Mucosa of descending colon (tissue), 3 donors: ENCODE data around the gene TEAD4. TPM values are rescaled to one million over a fixed set of nuclear protein-coding genes. Genes with fewer than 3 reads are reported as not detected.
"Not testable (repeated sequence)": the region's sequence is repeated elsewhere in the genome, so short reads cannot be mapped to it uniquely, and the experiment has no call there.

Experiments
- ATAC-seq: fragments of 200-7000 bp; cut with Tn5 transposase; one replicate; pipeline ENCODE4 v1.9.1; 2020; ENCODE audit warnings: mild to moderate bottlenecking, moderate library complexity
- DNase-seq, 3 donors: peaks; one replicate each; pipeline ENCODE4 v3.0.0-alpha.2; 2020
- H3K36me3 ChIP-seq: fragments of 200-600 bp; one replicate; pipeline ENCODE4 v1.8.0; 2021; ENCODE audit warnings: low read depth, mild to moderate bottlenecking
- H3K4me1 ChIP-seq: fragments of 200-600 bp; one replicate; pipeline ENCODE4 v1.8.0; 2021; ENCODE audit warnings: low read depth, mild to moderate bottlenecking
- H3K4me3 ChIP-seq: fragments of 200-600 bp; one replicate; pipeline ENCODE4 v1.8.0; 2021; ENCODE audit warnings: mild to moderate bottlenecking
- H3K9me3 ChIP-seq: fragments of 200-600 bp; one replicate; pipeline ENCODE4 v1.8.0; 2021; ENCODE audit warnings: mild to moderate bottlenecking
- intact Hi-C, 2 donors: fragments of 100-400 bp; cut with DNase I in 1 of 2; cut with micrococcal nuclease in 1 of 2; formaldehyde crosslinking; loops; one replicate each; pipeline versions ENCODE4 v1.11.0 to v1.11.1; 2022; cut with DNase I, micrococcal nuclease
- total RNA-seq, 3 donors: library from RNA; stranded (reverse); fragmentation: NEBNext Ultra II Directional in 2 of 3; extraction: Animal tissue kit (Norgen Biotek cat#: 25700) in 2 of 3; gene quantifications; one replicate each; pipeline versions ENCODE4 v1.2.1 to v1.2.4, GENCODE V29; 2021 to 2023
- TF ChIP-seq, protein P1 (sequence below): fragments of 200-600 bp; IDR thresholded peaks from one replicate; pipeline ENCODE4 v1.8.0; 2022; ENCODE audit warnings: antibody characterized with exemption, mild to moderate bottlenecking
- donor health status: DM: no; HTN: no; CAD: no; lungs with moderate emphysema.
- donor health status: DM: no; HTN: no; CAD: no.
- donor health status: DM: no; HTN: yes; CAD: no.

Gene TEAD4
- total RNA-seq, 3 donors from 2014 or later: 4.6 to 11.3 (median 6.5) TPM

DNA sequence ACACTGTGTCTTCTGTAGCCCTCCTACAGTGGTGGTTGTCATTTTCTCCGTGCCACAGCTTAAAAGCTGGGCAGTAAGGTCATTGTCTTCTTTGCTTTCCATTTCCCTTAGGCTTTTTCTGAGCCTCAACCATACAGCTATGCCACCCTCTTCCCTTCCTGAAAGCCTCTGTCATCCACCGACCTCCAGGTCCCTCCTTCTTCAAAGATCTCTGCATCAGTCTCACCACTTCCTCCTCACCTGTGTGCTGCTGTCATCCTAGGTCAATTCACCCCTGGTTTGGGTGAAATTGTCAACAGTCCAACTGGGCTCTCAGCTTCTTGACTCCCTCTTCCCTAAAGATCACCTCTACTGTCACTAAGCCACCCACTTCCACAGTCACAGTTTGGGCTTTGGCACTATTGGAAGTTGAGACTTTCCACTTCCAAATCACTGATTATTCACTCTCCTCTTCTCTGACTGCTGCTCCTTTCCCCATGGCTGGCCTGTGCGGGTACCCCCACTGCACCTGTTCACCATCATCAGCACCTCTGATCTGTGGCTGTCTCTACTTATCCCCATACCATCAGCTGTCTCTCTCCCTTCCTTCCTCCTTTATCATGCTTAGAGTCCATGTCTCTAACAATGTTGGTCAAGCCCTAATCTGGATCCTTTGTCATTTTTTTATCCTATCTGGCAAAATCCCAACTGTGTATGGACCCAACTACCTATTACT is 102.5 kb downstream of the TEAD4 start:
- no peaks in the 10 kb centered on the region for H3K36me3 ChIP-seq
- H3K4me3 ChIP-seq: no peak overlapping the region
- H3K9me3 ChIP-seq: no peaks in the 10 kb centered on the region
- intact Hi-C loops: no loop called here
- DNase-seq (no peak), ATAC-seq (no peak)
- no peaks in the 10 kb centered on the region for H3K4me1 ChIP-seq
- TF ChIP-seq, protein P1, sequence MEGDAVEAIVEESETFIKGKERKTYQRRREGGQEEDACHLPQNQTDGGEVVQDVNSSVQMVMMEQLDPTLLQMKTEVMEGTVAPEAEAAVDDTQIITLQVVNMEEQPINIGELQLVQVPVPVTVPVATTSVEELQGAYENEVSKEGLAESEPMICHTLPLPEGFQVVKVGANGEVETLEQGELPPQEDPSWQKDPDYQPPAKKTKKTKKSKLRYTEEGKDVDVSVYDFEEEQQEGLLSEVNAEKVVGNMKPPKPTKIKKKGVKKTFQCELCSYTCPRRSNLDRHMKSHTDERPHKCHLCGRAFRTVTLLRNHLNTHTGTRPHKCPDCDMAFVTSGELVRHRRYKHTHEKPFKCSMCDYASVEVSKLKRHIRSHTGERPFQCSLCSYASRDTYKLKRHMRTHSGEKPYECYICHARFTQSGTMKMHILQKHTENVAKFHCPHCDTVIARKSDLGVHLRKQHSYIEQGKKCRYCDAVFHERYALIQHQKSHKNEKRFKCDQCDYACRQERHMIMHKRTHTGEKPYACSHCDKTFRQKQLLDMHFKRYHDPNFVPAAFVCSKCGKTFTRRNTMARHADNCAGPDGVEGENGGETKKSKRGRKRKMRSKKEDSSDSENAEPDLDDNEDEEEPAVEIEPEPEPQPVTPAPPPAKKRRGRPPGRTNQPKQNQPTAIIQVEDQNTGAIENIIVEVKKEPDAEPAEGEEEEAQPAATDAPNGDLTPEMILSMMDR: no peak

DNA sequence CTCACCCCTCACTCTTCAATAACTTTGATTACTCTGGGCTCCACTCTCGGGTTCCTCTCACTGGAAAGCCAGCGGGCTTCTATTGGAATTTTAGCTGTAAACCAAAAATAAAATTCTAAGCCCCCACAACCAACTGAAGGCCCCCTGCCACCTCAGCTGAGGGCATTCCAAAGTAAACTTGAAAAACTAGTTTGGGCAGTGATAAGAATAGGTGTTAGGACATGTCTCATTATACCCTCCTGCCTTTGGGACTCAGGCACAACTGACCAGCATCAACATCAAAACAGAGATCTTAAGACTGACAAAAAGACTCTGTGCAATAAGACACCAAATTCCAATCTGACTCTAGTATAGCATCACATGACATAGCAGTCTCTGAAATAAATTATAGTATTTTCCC is 106.1 kb downstream of the TEAD4 start:
- intact Hi-C loops: no loop called here
- DNase-seq (no peak), ATAC-seq (no peak)
- Histone ChIP-seq H3K4me1 (no peaks in the 10 kb centered on the region), H3K4me3 (no peak overlapping the region), H3K9me3 (no peaks in the 10 kb centered on the region), H3K36me3 (no peaks in the 10 kb centered on the region)
- TF ChIP-seq, protein P1: no peak

DNA sequence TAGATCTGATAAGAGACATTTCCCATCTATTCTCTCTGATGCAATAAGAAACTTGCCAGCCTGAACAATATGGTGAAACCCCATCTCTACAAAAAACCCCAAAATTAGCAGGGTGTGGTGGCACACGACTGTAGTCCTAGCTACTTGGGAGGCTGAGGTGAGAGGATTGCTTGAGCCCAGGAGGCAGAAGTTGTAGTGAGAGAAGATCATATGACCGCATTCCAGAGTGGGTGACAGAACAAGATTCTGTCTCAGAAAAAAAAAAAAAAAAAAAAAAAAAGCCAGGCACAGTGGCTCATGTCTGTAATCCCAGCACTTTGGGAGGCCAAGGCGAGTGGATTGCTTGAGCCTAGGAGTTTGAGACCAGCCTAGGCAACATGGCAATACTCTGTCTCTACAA is 106.6 kb downstream of the TEAD4 start:
- H3K4me3 ChIP-seq, ATAC-seq, DNase-seq, intact Hi-C loops, H3K4me1 ChIP-seq, H3K9me3 ChIP-seq, H3K36me3 ChIP-seq: not testable (repeated sequence)

DNA sequence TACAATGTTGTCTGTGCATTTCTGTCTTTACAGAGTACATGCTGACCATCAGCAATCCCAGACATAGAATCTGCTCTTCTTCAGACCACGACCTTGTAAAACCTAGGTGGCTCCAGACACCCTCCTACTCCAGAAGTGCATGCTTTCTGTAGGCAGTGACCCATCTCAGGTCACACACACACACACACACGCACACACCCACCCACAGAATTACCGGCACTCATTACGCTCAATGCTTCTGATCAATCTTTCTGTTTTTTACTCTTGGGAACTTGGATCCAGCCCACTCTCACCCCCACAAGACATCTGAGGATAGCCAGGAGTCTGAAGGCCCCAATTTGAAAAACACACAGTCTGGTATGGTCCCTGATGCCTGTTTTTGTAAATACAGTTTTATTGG is 110.5 kb downstream of the TEAD4 start:
- no peaks in the 10 kb centered on the region for H3K9me3 ChIP-seq
- intact Hi-C loops: no loop called here
- ATAC-seq (no peak), DNase-seq (no peak)
- no peak overlapping the region for H3K4me3 ChIP-seq
- no peaks in the 10 kb centered on the region for H3K36me3 ChIP-seq
- no peaks in the 10 kb centered on the region for H3K4me1 ChIP-seq
- TF ChIP-seq, protein P1: no peak

DNA sequence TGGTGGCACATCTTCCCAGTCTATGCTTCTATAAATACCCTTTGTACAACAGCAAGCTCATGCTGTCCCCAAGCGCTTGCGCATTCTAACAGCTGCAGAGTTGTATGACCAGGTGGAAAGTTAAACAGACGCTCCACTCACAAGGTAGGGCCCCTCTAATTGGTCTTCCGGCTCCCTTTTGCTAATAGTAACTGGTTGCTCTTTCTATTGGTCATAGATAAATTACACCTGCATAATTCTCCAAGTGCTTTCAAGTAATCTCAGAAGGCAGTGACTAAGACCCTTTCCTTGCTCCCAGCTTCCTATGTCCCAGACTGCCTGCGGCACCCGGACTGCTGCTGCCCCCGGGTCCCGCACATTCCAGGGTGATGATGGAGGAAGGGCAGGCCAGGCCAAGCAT is 111.9 kb downstream of the TEAD4 start:
- H3K4me1 ChIP-seq: no peaks in the 10 kb centered on the region
- ATAC-seq (no peak), DNase-seq (no peak)
- H3K36me3 ChIP-seq: no peaks in the 10 kb centered on the region
- intact Hi-C loops: no loop called here
- H3K9me3 ChIP-seq: no peaks in the 10 kb centered on the region
- H3K4me3 ChIP-seq: no peak overlapping the region
- TF ChIP-seq, protein P1: no peak

DNA sequence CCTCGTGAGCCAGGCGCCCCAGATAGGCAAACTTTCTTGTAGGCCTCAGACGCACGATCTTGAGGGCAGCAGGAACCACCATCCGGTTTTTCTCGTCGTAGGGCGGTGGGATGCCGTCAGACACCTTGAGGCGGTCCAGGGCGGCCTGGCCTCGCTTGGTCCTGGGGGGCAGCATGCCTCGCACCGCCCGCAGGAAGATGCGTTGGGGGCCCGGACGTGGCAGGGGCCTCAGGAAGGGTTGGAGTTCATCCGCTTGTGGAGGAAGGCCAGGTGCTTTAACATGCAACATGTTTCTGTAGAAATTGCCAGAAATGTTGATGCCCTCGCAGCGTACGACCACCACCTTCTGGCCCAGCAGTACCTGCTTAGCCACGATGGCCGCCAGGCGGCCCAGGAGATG is 112.5 kb downstream of the TEAD4 start:
- H3K9me3 ChIP-seq: no peaks in the 10 kb centered on the region
- H3K36me3 ChIP-seq: no peaks in the 10 kb centered on the region
- ATAC-seq: no peak
- no peaks in the 10 kb centered on the region for H3K4me1 ChIP-seq
- DNase-seq: no peak
- intact Hi-C loops: no loop called here
- H3K4me3 ChIP-seq: no peak overlapping the region
- TF ChIP-seq, protein P1: no peak
